GM12891 (cell line): Measurements from ENCODE around the gene NEGR1.

Experiments
- POLR2A ChIP-seq: IDR thresholded peaks from 2 replicates; pipeline ENCODE4 v1.6.1; 2011; ENCODE audit warnings: low read depth, low read length, control low read depth
- POLR2AphosphoS5 ChIP-seq: IDR thresholded peaks from 2 replicates; pipeline ENCODE4 v1.6.1; 2011; ENCODE audit warnings: low read depth, low read length, control low read depth
- SPI1 ChIP-seq: IDR thresholded peaks from 2 replicates; pipeline ENCODE4 v1.6.1; 2011; ENCODE audit warnings: low read depth, low read length, control low read depth
- TAF1 ChIP-seq: IDR thresholded peaks from 2 replicates; pipeline ENCODE4 v1.6.1; 2011; ENCODE audit warnings: low read depth, low read length, control low read depth

DNA sequence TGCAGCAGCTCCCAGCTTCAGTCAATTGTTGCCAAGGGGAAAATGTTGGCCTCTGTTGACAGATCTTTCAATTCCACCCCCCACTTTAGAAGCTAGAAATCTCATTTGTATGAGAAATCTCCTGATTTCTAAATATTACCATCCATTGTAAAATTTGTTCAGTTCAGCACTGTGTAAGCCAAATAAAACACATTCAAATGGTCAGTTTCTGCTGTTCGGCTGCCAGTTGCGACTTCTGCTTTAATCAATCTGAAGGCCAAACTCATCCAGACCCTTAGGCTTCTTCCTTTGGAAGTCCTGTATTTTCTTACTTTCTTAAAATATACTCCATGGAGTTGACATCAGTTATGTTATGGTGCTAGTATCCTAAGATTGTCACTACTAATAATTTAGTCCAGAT, 920.3 kb downstream of the NEGR1 start:
- no peak for TF ChIP-seq POLR2AphosphoS5
- no peak for TF ChIP-seq POLR2A
- no peak for TF ChIP-seq TAF1
- no peak for TF ChIP-seq SPI1
